Tibial nerve (tissue), 4 donors: Measurements from ENCODE around the gene OR6V1. TPM values are rescaled to one million over a fixed set of nuclear protein-coding genes. Genes with fewer than 3 reads are reported as not detected.

ENCODE experiments used
- DNase-seq, 2 donors: peaks; one replicate each; pipeline ENCODE4 v3.0.0-alpha.2; 2019; ENCODE audit warnings: low spot score in 2 of 2
- H3K27ac ChIP-seq, 4 donors: fragments of 200-600 bp; sonication (generic) in 3 of 4; one replicate each; pipeline ENCODE4 v1.5.1; 2017 to 2019; ENCODE audit warnings: mild to moderate bottlenecking in 1 of 4
- H3K27me3 ChIP-seq, 2 donors: fragments of 200-600 bp; sonication (generic) in 1 of 2; one replicate each; pipeline versions ENCODE4 v1.5.1 to v1.6.0; 2017 to 2019
- H3K36me3 ChIP-seq, 3 donors: fragments of 200-600 bp; sonication (generic); one replicate each; pipeline ENCODE4 v1.5.1; 2018 to 2019
- H3K4me1 ChIP-seq, 4 donors: fragments of 200-600 bp; sonication (generic) in 3 of 4; one replicate each; pipeline ENCODE4 v1.5.1; 2017 to 2019
- H3K4me3 ChIP-seq, 4 donors: fragments of 200-600 bp; sonication (generic) in 3 of 4; one replicate each; pipeline ENCODE4 v1.5.1; 2017 to 2019; ENCODE audit warnings: mild to moderate bottlenecking in 1 of 4, moderate library complexity in 1 of 4
- H3K9me3 ChIP-seq, 4 donors: fragments of 200-600 bp; sonication (generic) in 3 of 4; one replicate each; pipeline ENCODE4 v1.5.1; 2017 to 2019
- CTCF ChIP-seq, 5 experiments: fragments of 200-600 bp in 3 of 5; fragments of 450-650 bp in 2 of 5; sonication (generic) in 3 of 5; IDR thresholded peaks; one replicate each; pipeline ENCODE4 v1.5.1; 2016 to 2019; ENCODE audit warnings: antibody characterized with exemption in 5 of 5, mild to moderate bottlenecking in 3 of 5, moderate library complexity in 2 of 5
- EP300 ChIP-seq, 2 donors: sonication (generic); formaldehyde crosslinking; IDR thresholded peaks; one replicate each; pipeline ENCODE4 v1.6.1; 2017; ENCODE audit warnings: antibody characterized with exemption in 2 of 2, mild to moderate bottlenecking in 1 of 2
- POLR2A ChIP-seq, 2 donors: fragments of 450-650 bp; IDR thresholded peaks; one replicate each; pipeline ENCODE4 v1.6.1; 2017; ENCODE audit warnings: antibody characterized with exemption in 2 of 2, mild to moderate bottlenecking in 2 of 2, moderate library complexity in 2 of 2
- WGBS, 2 donors: methylation state at CpG; one replicate each; pipeline ENCODE4 v1.1.5; 2018; 5-methylcytosine and 5-hydroxymethylcytosine counted together
- total RNA-seq, 4 donors: library from RNA; depleted of rRNA; stranded (reverse); fragments of >200 nt; gene quantifications; one replicate each; pipeline ENCODE4 v1.1.0, GENCODE V29; 2016

The OR6V1 gene
- total RNA-seq, 4 donors from 2014 or later: not detected

DNA sequence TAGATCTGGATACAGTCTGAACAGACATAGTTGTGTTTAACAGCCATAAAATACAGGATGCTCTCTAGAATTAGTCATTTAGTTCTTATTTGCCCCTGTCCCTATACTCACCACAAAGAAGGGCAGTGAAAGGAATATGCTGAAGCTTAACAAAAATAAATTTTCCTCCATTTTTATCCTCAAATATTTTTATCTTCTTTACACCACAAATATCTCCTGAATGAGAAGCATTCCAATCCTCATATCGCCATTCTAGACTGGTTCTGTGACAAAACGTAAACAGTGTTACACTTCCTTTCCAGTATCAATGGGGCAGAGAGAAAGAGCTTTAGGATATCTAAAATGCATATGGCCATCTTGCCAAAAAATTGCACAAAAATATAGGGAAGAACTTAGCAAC is 26.8 kb upstream of the OR6V1 start:
- WGBS, 2 donors: 83 to 90% methylated on average over 2 of the region's 2 CpGs

DNA sequence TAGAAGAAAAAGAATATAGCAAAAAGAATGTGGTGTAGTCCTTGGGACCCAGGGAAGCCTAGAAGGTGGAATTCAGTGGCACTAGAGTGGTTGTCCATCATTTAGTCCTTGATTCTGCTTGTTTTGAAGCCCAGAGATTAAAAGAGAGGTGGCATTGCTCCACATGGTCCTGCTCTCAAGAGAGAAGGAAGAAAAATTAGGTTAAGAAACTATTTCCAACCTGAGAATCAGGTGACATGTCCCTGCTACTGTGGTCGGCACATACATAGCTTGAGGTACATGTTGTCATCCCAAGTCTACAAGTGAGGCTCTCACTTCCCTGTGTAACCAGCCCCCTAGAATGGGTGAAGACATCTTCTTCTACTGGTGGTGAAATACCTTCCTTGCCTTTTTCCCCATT is 25.1 kb upstream of the OR6V1 start, which contains the start of gene OR9A2:
OR9A2 (minus strand) TSS at position 101 of the 400 bp plus-strand sequence; CDS start at position 101, 0 bp downstream.
- no peaks in the 10 kb centered on the region for H3K4me1 ChIP-seq
- no peak for DNase-seq
- H3K36me3 ChIP-seq: no peaks in the 10 kb centered on the region
- no peaks in the 10 kb centered on the region for H3K27me3 ChIP-seq
- TF ChIP-seq POLR2A (IDR thresholded peaks at IDR 0.05) (no peak), CTCF (IDR thresholded peaks at IDR 0.05) (no peak), EP300 (IDR thresholded peaks at IDR 0.05) (no peak)
- 86 to 100% methylated on average over 1 of the region's 1 CpG for WGBS, 2 donors
- no peak within 1 kb of the TSS for H3K4me3 ChIP-seq
- no peak within 1 kb of the TSS for H3K27ac ChIP-seq
- H3K9me3 ChIP-seq: no peaks in the 10 kb centered on the region

More for the DNA sequence above, 26.8 kb upstream of the OR6V1 start:
- no peaks in the 10 kb centered on the region for H3K36me3 ChIP-seq
- no peak for TF ChIP-seq EP300 (IDR thresholded peaks at IDR 0.05)
- TF ChIP-seq CTCF (IDR thresholded peaks at IDR 0.05): no peak
- no peak for TF ChIP-seq POLR2A (IDR thresholded peaks at IDR 0.05)
- H3K27ac ChIP-seq: no peak overlapping the region
- no peak for DNase-seq
- no peak overlapping the region for H3K4me3 ChIP-seq
- H3K4me1 ChIP-seq: no peaks in the 10 kb centered on the region
- no peaks in the 10 kb centered on the region for H3K9me3 ChIP-seq
- H3K27me3 ChIP-seq: no peaks in the 10 kb centered on the region

- H3K4me3 ChIP-seq: no peak overlapping the region
- no peak overlapping the region for H3K27ac ChIP-seq
- H3K9me3 ChIP-seq: no peaks in the 10 kb centered on the region
- no peaks in the 10 kb centered on the region for H3K36me3 ChIP-seq
- H3K27me3 ChIP-seq: no peaks in the 10 kb centered on the region
- TF ChIP-seq CTCF (IDR thresholded peaks at IDR 0.05): no peak
- TF ChIP-seq POLR2A (IDR thresholded peaks at IDR 0.05): no peak
- no peak for TF ChIP-seq EP300 (IDR thresholded peaks at IDR 0.05)
- WGBS, 2 donors: 84 to 88% methylated on average over 2 of the region's 2 CpGs
- no peak for DNase-seq
- no peaks in the 10 kb centered on the region for H3K4me1 ChIP-seq
Measured at GRCh38 chr7:143027683-143028082, 24.5 kb upstream of the OR6V1 start.

DNA sequence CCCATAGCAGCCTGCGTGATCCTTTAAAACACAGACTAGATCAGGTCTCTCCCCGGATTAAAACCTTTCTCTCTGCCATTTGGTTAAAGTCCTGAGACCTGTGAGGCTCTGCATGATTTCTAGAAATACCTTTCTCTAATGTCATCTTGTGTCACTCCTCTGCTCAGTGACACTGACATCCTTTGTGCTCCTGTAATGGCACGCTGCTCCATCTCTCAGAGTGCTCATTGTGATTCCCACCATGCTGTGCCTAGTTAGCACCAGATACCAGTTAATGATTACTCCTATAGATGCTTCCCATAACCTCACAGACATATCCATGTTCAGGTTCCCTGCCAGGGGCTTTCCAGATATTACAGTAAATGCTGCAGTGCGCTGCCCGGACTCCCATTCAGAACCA is 13.5 kb upstream of the OR6V1 start:
- Histone ChIP-seq H3K27ac (no peak overlapping the region), H3K36me3 (no peaks in the 10 kb centered on the region), H3K9me3 (peaks cover 0 to 12% (median 2%) of the 10 kb centered on the region in 4 donors), H3K4me1 (peaks cover 0 to 11% (median 0%) of the 10 kb centered on the region in 4 donors), H3K27me3 (no peaks in the 10 kb centered on the region), H3K4me3 (no peak overlapping the region)
- no peak for TF ChIP-seq EP300 (IDR thresholded peaks at IDR 0.05)
- no peak for TF ChIP-seq POLR2A (IDR thresholded peaks at IDR 0.05)
- no peak for TF ChIP-seq CTCF (IDR thresholded peaks at IDR 0.05)
- no peak for DNase-seq
- 86 to 90% methylated on average over 5 of the region's 5 CpGs for whole genome bisulfite sequencing, 2 donors

DNA sequence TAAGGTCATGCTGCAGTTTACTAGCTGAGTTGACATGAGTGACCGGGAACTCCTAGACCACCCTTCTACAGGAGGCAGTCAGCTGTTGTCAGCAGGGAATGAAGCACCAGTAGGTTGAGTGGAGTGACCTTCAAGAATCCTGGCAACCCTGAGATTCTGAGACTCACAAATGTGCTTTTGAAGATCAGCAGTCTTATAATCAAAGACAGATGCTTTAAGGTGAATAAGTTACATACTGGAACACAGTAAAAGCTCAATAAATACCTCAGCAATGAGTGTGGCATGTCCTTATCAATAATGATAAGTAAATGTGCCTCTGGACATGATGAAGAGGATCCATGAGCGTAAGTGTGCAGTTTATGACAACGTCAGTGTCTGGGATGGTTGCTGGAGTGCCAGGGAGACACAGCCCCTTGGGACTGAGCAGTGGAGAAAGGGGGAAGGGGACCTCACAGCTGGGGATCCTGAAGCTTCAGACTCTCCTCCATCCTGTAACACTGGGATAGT is 11.9 kb upstream of the OR6V1 start:
- Histone ChIP-seq H3K4me1 (peaks cover 0 to 11% (median 0%) of the 10 kb centered on the region in 4 donors), H3K27me3 (no peaks in the 10 kb centered on the region), H3K4me3 (no peak overlapping the region), H3K9me3 (peaks cover 0 to 7% (median 0%) of the 10 kb centered on the region in 4 donors), H3K36me3 (no peaks in the 10 kb centered on the region), H3K27ac (no peak overlapping the region)
- WGBS, 2 donors: 83 to 88% methylated on average over 3 of the region's 3 CpGs
- no peak for DNase-seq
- TF ChIP-seq CTCF (IDR thresholded peaks at IDR 0.05): no peak
- no peak for TF ChIP-seq EP300 (IDR thresholded peaks at IDR 0.05)
- TF ChIP-seq POLR2A (IDR thresholded peaks at IDR 0.05): no peak
